ENCODE data around the gene ACVR1.

ACVR1 gene

GRCh38 chr2:157876066-157876785 lies at the start of gene ACVR1:
ACVR1 (minus strand) TSS chr2:157876330; CDS start chr2:157799493, 76,837 bp downstream.
- peak; percentile 67 to 96 for DNase-seq (ENCODE audit: low read depth in 1 of 2, low spot score in 1 of 2)
- no peak for TF ChIP-seq JUND (IDR thresholded peaks at IDR 0.05; ENCODE audit: low read depth)
- in situ Hi-C loops (cut with HindIII; ENCODE audit: low pct_unique_long_range_greater_than_20kb, low sequenced_read_pairs): no loop called here

GRCh38 chr2:157925071-157925470 lies 48.9 kb upstream of the ACVR1 start:
- no peak for TF ChIP-seq JUND (IDR thresholded peaks at IDR 0.05; ENCODE audit: low read depth)
- in situ Hi-C loops (cut with HindIII; ENCODE audit: low pct_unique_long_range_greater_than_20kb, low sequenced_read_pairs): no loop called here

GRCh38 chr2:157923598-157924217 lies 47.6 kb upstream of the ACVR1 start:
- in situ Hi-C loops (cut with HindIII; ENCODE audit: low pct_unique_long_range_greater_than_20kb, low sequenced_read_pairs): no loop called here
- DNase-seq (ENCODE audit: low read depth in 1 of 2, low spot score in 1 of 2): no peak
- TF ChIP-seq JUND (IDR thresholded peaks at IDR 0.05; ENCODE audit: low read depth): no peak

More at GRCh38 chr2:157925071-157925470, 48.9 kb upstream of the ACVR1 start:
- DNase-seq (ENCODE audit: low read depth in 1 of 2, low spot score in 1 of 2): no peak

- TF ChIP-seq JUND (IDR thresholded peaks at IDR 0.05; ENCODE audit: low read depth): no peak
- in situ Hi-C loops (cut with HindIII; ENCODE audit: low pct_unique_long_range_greater_than_20kb, low sequenced_read_pairs): no loop called here
- DNase-seq (ENCODE audit: low read depth in 1 of 2, low spot score in 1 of 2): no peak
Observed at GRCh38 chr2:157922815-157923214, 46.7 kb upstream of the ACVR1 start.

GRCh38 chr2:157922336-157922735 lies 46.2 kb upstream of the ACVR1 start:
- no peak for DNase-seq (ENCODE audit: low read depth in 1 of 2, low spot score in 1 of 2)
- no peak for TF ChIP-seq JUND (IDR thresholded peaks at IDR 0.05; ENCODE audit: low read depth)
- in situ Hi-C loops (cut with HindIII; ENCODE audit: low pct_unique_long_range_greater_than_20kb, low sequenced_read_pairs): no loop called here

GRCh38 chr2:157920736-157921135 lies 44.6 kb upstream of the ACVR1 start:
- TF ChIP-seq JUND (IDR thresholded peaks at IDR 0.05; ENCODE audit: low read depth): no peak
- in situ Hi-C loops (cut with HindIII; ENCODE audit: low pct_unique_long_range_greater_than_20kb, low sequenced_read_pairs): no loop called here
- DNase-seq (ENCODE audit: low read depth in 1 of 2, low spot score in 1 of 2): no peak

- TF ChIP-seq JUND (IDR thresholded peaks at IDR 0.05; ENCODE audit: low read depth): no peak
- no peak for DNase-seq (ENCODE audit: low read depth in 1 of 2, low spot score in 1 of 2)
- in situ Hi-C loops (cut with HindIII; ENCODE audit: low pct_unique_long_range_greater_than_20kb, low sequenced_read_pairs): no loop called here
Observed at GRCh38 chr2:157919181-157919580, 43.1 kb upstream of the ACVR1 start.

GRCh38 chr2:157918319-157918718 lies 42.2 kb upstream of the ACVR1 start:
- TF ChIP-seq JUND (IDR thresholded peaks at IDR 0.05; ENCODE audit: low read depth): no peak

GRCh38 chr2:157911750-157912149 lies 35.6 kb upstream of the ACVR1 start:
- TF ChIP-seq JUND (IDR thresholded peaks at IDR 0.05; ENCODE audit: low read depth): no peak
- in situ Hi-C loops (cut with HindIII; ENCODE audit: low pct_unique_long_range_greater_than_20kb, low sequenced_read_pairs): no loop called here
- no peak for DNase-seq (ENCODE audit: low read depth in 1 of 2, low spot score in 1 of 2)

More at GRCh38 chr2:157918319-157918718, 42.2 kb upstream of the ACVR1 start:
- in situ Hi-C loops (cut with HindIII; ENCODE audit: low pct_unique_long_range_greater_than_20kb, low sequenced_read_pairs): no loop called here
- DNase-seq (ENCODE audit: low read depth in 1 of 2, low spot score in 1 of 2): no peak

- in situ Hi-C loops (cut with HindIII; ENCODE audit: low pct_unique_long_range_greater_than_20kb, low sequenced_read_pairs): no loop called here
- no peak for TF ChIP-seq JUND (IDR thresholded peaks at IDR 0.05; ENCODE audit: low read depth)
- DNase-seq (ENCODE audit: low read depth in 1 of 2, low spot score in 1 of 2): no peak
Observed at GRCh38 chr2:157911246-157911645, 35.1 kb upstream of the ACVR1 start.

GRCh38 chr2:157905092-157905491 lies 29.0 kb upstream of the ACVR1 start:
- DNase-seq (ENCODE audit: low read depth in 1 of 2, low spot score in 1 of 2): no peak
- no peak for TF ChIP-seq JUND (IDR thresholded peaks at IDR 0.05; ENCODE audit: low read depth)
- in situ Hi-C loops (cut with HindIII; ENCODE audit: low pct_unique_long_range_greater_than_20kb, low sequenced_read_pairs): no loop called here

GRCh38 chr2:157903626-157904025 lies 27.5 kb upstream of the ACVR1 start:
- TF ChIP-seq JUND (IDR thresholded peaks at IDR 0.05; ENCODE audit: low read depth): no peak
- in situ Hi-C loops (cut with HindIII; ENCODE audit: low pct_unique_long_range_greater_than_20kb, low sequenced_read_pairs): no loop called here
- no peak for DNase-seq (ENCODE audit: low read depth in 1 of 2, low spot score in 1 of 2)

- TF ChIP-seq JUND (IDR thresholded peaks at IDR 0.05; ENCODE audit: low read depth): no peak
- DNase-seq (ENCODE audit: low read depth in 1 of 2, low spot score in 1 of 2): no peak
- in situ Hi-C loops (cut with HindIII; ENCODE audit: low pct_unique_long_range_greater_than_20kb, low sequenced_read_pairs): no loop called here
Observed at GRCh38 chr2:157903151-157903550, 27.0 kb upstream of the ACVR1 start.

Data from T47D (cell line).